ENCODE results near the gene C14orf93. TPM values are rescaled to one million over a fixed set of nuclear protein-coding genes. Genes with fewer than 3 reads are reported as not detected.

C14orf93 gene
- total and polyA plus RNA-seq, 2 donors (not counting 1 experiment from before 2014, with no cell fraction given), result 4.8 to 13.0 TPM

DNA sequence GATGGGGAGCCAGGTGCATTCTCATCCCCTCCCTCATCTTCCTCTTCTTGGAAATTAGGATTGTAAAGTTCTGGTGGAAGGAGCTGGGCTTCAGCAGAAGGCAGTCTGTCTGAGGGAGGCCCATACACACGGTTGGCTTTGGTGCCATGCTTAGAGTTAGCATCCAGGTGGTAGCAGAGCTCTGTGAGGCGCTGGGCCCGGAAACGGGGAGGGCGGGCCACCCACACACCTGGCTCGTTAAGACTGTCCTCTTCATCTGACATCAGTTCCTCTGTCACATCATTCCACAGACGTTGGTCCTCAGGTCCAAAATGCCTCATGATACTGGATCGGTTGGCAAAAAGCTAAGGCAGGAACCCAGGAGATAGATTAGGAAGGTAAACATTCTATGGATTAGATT lies 22.7 kb downstream of the C14orf93 start:
- peaks cover 5% of the 10 kb centered on the region for H3K79me2 ChIP-seq (ENCODE audit: control insufficient read depth, insufficient read depth, low read length)
- no peaks in the 10 kb centered on the region for H3K9me3 ChIP-seq (ENCODE audit: control insufficient read depth, insufficient read depth, low read depth, low read length)
- H3K4me3 ChIP-seq (replicated peaks in 1 of 4; ENCODE audit: control extremely low read depth in 1 of 4, insufficient read depth in 1 of 4, low read depth in 3 of 4, low read length in 4 of 4), result no peak overlapping the region
- no peak for DNase-seq (ENCODE audit: low read depth in 2 of 2)
- H2AFZ ChIP-seq (ENCODE audit: low read length), result no peak overlapping the region
- no peaks in the 10 kb centered on the region for H3K27me3 ChIP-seq (ENCODE audit: control insufficient read depth, insufficient read depth, low read length)
- TF ChIP-seq EZH2 (IDR thresholded peaks at IDR 0.05; ENCODE audit: low read length, missing control alignments), result no peak
- TF ChIP-seq, protein P1, sequence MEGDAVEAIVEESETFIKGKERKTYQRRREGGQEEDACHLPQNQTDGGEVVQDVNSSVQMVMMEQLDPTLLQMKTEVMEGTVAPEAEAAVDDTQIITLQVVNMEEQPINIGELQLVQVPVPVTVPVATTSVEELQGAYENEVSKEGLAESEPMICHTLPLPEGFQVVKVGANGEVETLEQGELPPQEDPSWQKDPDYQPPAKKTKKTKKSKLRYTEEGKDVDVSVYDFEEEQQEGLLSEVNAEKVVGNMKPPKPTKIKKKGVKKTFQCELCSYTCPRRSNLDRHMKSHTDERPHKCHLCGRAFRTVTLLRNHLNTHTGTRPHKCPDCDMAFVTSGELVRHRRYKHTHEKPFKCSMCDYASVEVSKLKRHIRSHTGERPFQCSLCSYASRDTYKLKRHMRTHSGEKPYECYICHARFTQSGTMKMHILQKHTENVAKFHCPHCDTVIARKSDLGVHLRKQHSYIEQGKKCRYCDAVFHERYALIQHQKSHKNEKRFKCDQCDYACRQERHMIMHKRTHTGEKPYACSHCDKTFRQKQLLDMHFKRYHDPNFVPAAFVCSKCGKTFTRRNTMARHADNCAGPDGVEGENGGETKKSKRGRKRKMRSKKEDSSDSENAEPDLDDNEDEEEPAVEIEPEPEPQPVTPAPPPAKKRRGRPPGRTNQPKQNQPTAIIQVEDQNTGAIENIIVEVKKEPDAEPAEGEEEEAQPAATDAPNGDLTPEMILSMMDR (conservative IDR thresholded peaks at IDR 0.05 in 1 of 2, IDR thresholded peaks at IDR 0.05 in 1 of 2; ENCODE audit: low read depth in 1 of 2, low read length in 2 of 2), result no peak
- no peaks in the 10 kb centered on the region for H3K4me1 ChIP-seq (ENCODE audit: control insufficient read depth, extremely low read depth, insufficient read depth, low read length)
- no peaks in the 10 kb centered on the region for H4K20me1 ChIP-seq (ENCODE audit: control insufficient read depth, extremely low read depth, insufficient read depth, low read length)
- H3K27ac ChIP-seq (ENCODE audit: insufficient read depth, low read length), result no peak overlapping the region
- H3K36me3 ChIP-seq (ENCODE audit: control insufficient read depth, insufficient read depth, low read length), result no peaks in the 10 kb centered on the region
- H3K4me2 ChIP-seq (ENCODE audit: extremely low read depth, insufficient read depth, low read length), result no peak overlapping the region
- H3K9ac ChIP-seq (ENCODE audit: insufficient read depth, low read length), result no peak overlapping the region

DNA sequence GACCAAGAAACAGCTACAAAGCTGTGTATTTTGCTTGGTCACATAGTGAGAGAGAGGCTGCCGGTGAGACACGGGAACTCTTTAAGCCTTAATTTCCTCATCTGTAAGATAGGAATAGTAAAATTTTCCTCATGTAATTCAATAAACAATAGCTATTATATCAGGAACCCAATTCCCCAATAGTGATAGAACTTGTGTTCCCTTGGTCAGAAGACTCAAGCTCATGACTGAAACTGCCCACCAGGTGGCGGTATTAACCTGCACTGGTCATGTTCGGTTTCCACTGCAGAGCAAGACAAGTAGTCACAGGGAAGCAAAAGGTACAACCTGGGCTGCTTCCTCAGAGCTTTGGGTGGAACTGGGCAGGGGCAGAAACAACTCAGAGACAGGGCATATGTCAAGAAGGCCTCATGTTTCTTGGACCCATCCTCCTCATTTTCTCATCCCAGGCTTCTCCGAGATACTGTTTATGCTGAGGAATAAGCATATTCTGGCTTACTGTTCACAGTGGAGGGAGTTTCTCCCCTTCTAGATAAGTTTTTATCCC lies 23.4 kb downstream of the C14orf93 start:
- Histone ChIP-seq H4K20me1 (ENCODE audit: control insufficient read depth, extremely low read depth, insufficient read depth, low read length) (no peaks in the 10 kb centered on the region), H3K27me3 (ENCODE audit: control insufficient read depth, insufficient read depth, low read length) (no peaks in the 10 kb centered on the region), H3K9me3 (ENCODE audit: control insufficient read depth, insufficient read depth, low read depth, low read length) (no peaks in the 10 kb centered on the region), H3K4me1 (ENCODE audit: control insufficient read depth, extremely low read depth, insufficient read depth, low read length) (no peaks in the 10 kb centered on the region), H3K27ac (ENCODE audit: insufficient read depth, low read length) (no peak overlapping the region), H3K79me2 (ENCODE audit: control insufficient read depth, insufficient read depth, low read length) (peaks cover 12% of the 10 kb centered on the region), H3K4me2 (ENCODE audit: extremely low read depth, insufficient read depth, low read length) (no peak overlapping the region), H3K9ac (ENCODE audit: insufficient read depth, low read length) (no peak overlapping the region), H2AFZ (ENCODE audit: low read length) (no peak overlapping the region), H3K36me3 (ENCODE audit: control insufficient read depth, insufficient read depth, low read length) (no peaks in the 10 kb centered on the region), H3K4me3 (replicated peaks in 1 of 4; ENCODE audit: control extremely low read depth in 1 of 4, insufficient read depth in 1 of 4, low read depth in 3 of 4, low read length in 4 of 4) (no peak overlapping the region)
- TF ChIP-seq, protein P1 (conservative IDR thresholded peaks at IDR 0.05 in 1 of 2, IDR thresholded peaks at IDR 0.05 in 1 of 2; ENCODE audit: low read depth in 1 of 2, low read length in 2 of 2), result peak; percentile 77 to 92
- TF ChIP-seq EZH2 (IDR thresholded peaks at IDR 0.05; ENCODE audit: low read length, missing control alignments), result no peak
- DNase-seq (ENCODE audit: low read depth in 2 of 2), result peak; percentile 73 to 89

DNA sequence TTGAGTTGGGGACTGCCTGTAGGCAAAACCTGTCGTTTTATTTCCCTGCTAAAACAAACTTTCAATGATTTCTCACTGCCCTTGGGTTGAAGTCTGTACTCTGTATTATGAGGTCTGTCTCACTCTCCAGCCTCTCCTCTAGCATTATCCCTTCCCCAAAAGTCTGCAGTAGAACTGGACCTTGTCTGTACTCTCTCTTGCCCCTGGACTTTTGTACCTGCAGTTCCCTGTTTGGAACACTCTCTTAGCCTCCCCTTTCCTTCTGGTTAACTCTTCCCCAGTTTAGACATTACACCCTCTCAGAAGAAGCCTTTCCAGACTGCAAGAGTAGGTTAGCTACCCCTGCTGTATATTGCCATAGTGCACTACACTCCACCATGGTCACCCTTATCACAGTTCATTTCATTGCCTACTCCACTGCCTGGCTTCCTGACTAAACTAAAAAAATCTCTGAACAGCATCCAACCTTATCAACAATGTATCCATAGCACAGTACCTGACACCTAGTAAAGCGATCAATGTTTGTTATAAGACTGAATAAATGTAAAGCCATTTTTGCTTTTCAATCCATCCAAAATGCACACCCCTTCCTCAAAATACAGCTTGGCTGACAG lies 23.9 kb downstream of the C14orf93 start:
- TF ChIP-seq, protein P1 (conservative IDR thresholded peaks at IDR 0.05 in 1 of 2, IDR thresholded peaks at IDR 0.05 in 1 of 2; ENCODE audit: low read depth in 1 of 2, low read length in 2 of 2), result no peak
- no peak for TF ChIP-seq EZH2 (IDR thresholded peaks at IDR 0.05; ENCODE audit: low read length, missing control alignments)
- H3K79me2 ChIP-seq (ENCODE audit: control insufficient read depth, insufficient read depth, low read length), result peaks cover 18% of the 10 kb centered on the region
- no peak overlapping the region for H3K4me3 ChIP-seq (replicated peaks in 1 of 4; ENCODE audit: control extremely low read depth in 1 of 4, insufficient read depth in 1 of 4, low read depth in 3 of 4, low read length in 4 of 4)
- no peak overlapping the region for H3K4me2 ChIP-seq (ENCODE audit: extremely low read depth, insufficient read depth, low read length)
- H4K20me1 ChIP-seq (ENCODE audit: control insufficient read depth, extremely low read depth, insufficient read depth, low read length), result no peaks in the 10 kb centered on the region
- H3K36me3 ChIP-seq (ENCODE audit: control insufficient read depth, insufficient read depth, low read length), result no peaks in the 10 kb centered on the region
- no peak for DNase-seq (ENCODE audit: low read depth in 2 of 2)
- no peaks in the 10 kb centered on the region for H3K9me3 ChIP-seq (ENCODE audit: control insufficient read depth, insufficient read depth, low read depth, low read length)
- no peaks in the 10 kb centered on the region for H3K4me1 ChIP-seq (ENCODE audit: control insufficient read depth, extremely low read depth, insufficient read depth, low read length)
- no peak overlapping the region for H3K27ac ChIP-seq (ENCODE audit: insufficient read depth, low read length)
- no peak overlapping the region for H2AFZ ChIP-seq (ENCODE audit: low read length)
- H3K27me3 ChIP-seq (ENCODE audit: control insufficient read depth, insufficient read depth, low read length), result no peaks in the 10 kb centered on the region
- no peak overlapping the region for H3K9ac ChIP-seq (ENCODE audit: insufficient read depth, low read length)
